ENCODE data around the gene PCDHAC1.

GRCh38 chr5:140925806-140926442, at the start of gene PCDHAC1:
- no peak for TF ChIP-seq CTCF (IDR thresholded peaks at IDR 0.05)
- TF ChIP-seq EP300 (IDR thresholded peaks at IDR 0.05) = no peak
